Head of caudate nucleus (tissue), 42 donors: ENCODE data around the gene CTAGE4.
"Not testable (repeated sequence)": the region's sequence is repeated elsewhere in the genome, so short reads cannot be mapped to it uniquely, and the experiment has no call there.

Source experiments
- DNase-seq, 42 donors: peaks; one replicate each; pipeline versions ENCODE4 v3.0.0 to v3.0.0-alpha.2; 2020 to 2021; ENCODE audit warnings: mixed read lengths in 7 of 42
- intact Hi-C: fragments of 100-400 bp; cut with DNase I; formaldehyde crosslinking; loops from one replicate; pipeline ENCODE4 v1.15.0; 2022

The CTAGE4 gene

GRCh38 chr7:144203086-144203485, 19.8 kb downstream of the CTAGE4 start:
- DNase-seq, intact Hi-C loops: not testable (repeated sequence)

- intact Hi-C loops, DNase-seq: not testable (repeated sequence)
These were observed 22.0 kb downstream of the CTAGE4 start for GRCh38 chr7:144205306-144205705.

GRCh38 chr7:144217200-144217599, 33.9 kb downstream of the CTAGE4 start:
- intact Hi-C loops, DNase-seq: not testable (repeated sequence)

- DNase-seq, intact Hi-C loops: not testable (repeated sequence)
These were observed 35.3 kb downstream of the CTAGE4 start for GRCh38 chr7:144218581-144218980.

GRCh38 chr7:144219149-144219548, 35.9 kb downstream of the CTAGE4 start:
- intact Hi-C loops, DNase-seq: not testable (repeated sequence)

- DNase-seq, intact Hi-C loops: not testable (repeated sequence)
These were observed 37.3 kb downstream of the CTAGE4 start for GRCh38 chr7:144220531-144220930.

- DNase-seq, intact Hi-C loops: not testable (repeated sequence)
These were observed 40.4 kb downstream of the CTAGE4 start for GRCh38 chr7:144223675-144224074.

- intact Hi-C loops = not testable (repeated sequence)
- DNase-seq = peak in 1 of 42 donors; percentile 36
These were observed 43.6 kb downstream of the CTAGE4 start for GRCh38 chr7:144226866-144227265.

GRCh38 chr7:144228810-144229209, 45.5 kb downstream of the CTAGE4 start:
- DNase-seq, intact Hi-C loops: not testable (repeated sequence)

GRCh38 chr7:144231027-144231426, 47.8 kb downstream of the CTAGE4 start:
- DNase-seq, intact Hi-C loops: not testable (repeated sequence)

GRCh38 chr7:144233039-144233438, 49.8 kb downstream of the CTAGE4 start:
- DNase-seq, intact Hi-C loops: not testable (repeated sequence)
